K562 (cell line): Measurements from ENCODE around the gene GSG1. TPM values are rescaled to one million over a fixed set of nuclear protein-coding genes. Genes with fewer than 3 reads are reported as not detected.
A peak's percentile ranks its signal among the peaks of the same experiment; 100 is the strongest.

Source experiments
- ATAC-seq: fragments of 200-7000 bp; cut with Tn5 transposase; 3 replicates; pipeline ENCODE4 v1.9.1; 2020; ENCODE audit warnings: moderate library complexity
- BruUV-seq: library from RNA; stranded (reverse); fragments of 400-500 nt; replicated peaks from 2 replicates; lab custom pipeline; 2021; lab: Mats Ljungman, UMichigan
- CTCF ChIA-PET: fragments of 300-600 bp; formaldehyde crosslinking; extraction: SDS; loops from one replicate; lab custom pipeline; 2021; ENCODE audit warnings: low intra/inter-chr PET ratio; lab: Yijun Ruan, JAX
- POLR2A ChIA-PET: fragments of 300-600, 350-650 bp; sonication (Branson Sonifier 250); formaldehyde crosslinking; extraction: SDS; loops from one replicate; lab custom pipeline; 2021; ENCODE audit warnings: antibody characterized with exemption, inconsistent platforms; lab: Yijun Ruan, JAX
- DNase-seq, 4 experiments: peaks; one replicate each; pipeline versions ENCODE4 v3.0.0 to v3.0.0-alpha.2; 2011 to 2018; ENCODE audit warnings: low spot score in 3 of 4, mixed read lengths in 3 of 4; ENCODE audit errors: extremely low read depth in 1 of 4
- FAIRE-seq: peaks from 2 replicates; lab custom pipeline; 2011; peaks lifted over from hg19 to GRCh38; lab: Jason Lieb, UNC
- H2AFZ ChIP-seq: 2 replicates; pipeline ENCODE4 v1.6.0; 2011; ENCODE audit warnings: low read depth, low read length, control low read depth, inconsistent platforms
- H3K27ac ChIP-seq: fragments of 200-600 bp; 3 replicates; pipeline ENCODE4 v1.8.0; 2011; ENCODE audit warnings: low read depth, mild to moderate bottlenecking, control low read depth, inconsistent platforms, low read length, moderate library complexity, mixed read lengths; ENCODE audit errors: extremely low read depth
- H3K27me3 ChIP-seq, 2 experiments: fragments of 300-600 bp in 1 of 2; 2 replicates in 1 of 2; 3 replicates in 1 of 2; pipeline versions ENCODE4 v1.6.0 to v1.8.0; 2011; ENCODE audit warnings: inconsistent platforms in 2 of 2, low read length in 2 of 2, mild to moderate bottlenecking in 1 of 2, mixed read lengths in 1 of 2, moderate library complexity in 1 of 2; ENCODE audit not compliant: control insufficient read depth in 2 of 2, insufficient read depth in 2 of 2
- H3K36me3 ChIP-seq: fragments of 300-600 bp; 3 replicates; pipeline ENCODE4 v1.8.0; 2011; ENCODE audit warnings: mild to moderate bottlenecking, low read length, inconsistent platforms; ENCODE audit not compliant: control insufficient read depth, insufficient read depth
- H3K4me1 ChIP-seq, 2 experiments: fragments of 200-600 bp in 1 of 2; replicated peaks in 1 of 2; 2 replicates in 1 of 2; 3 replicates in 1 of 2; pipeline versions ENCODE4 v1.5.1 to v1.8.0; 2011; ENCODE audit warnings: inconsistent platforms in 2 of 2, low read length in 2 of 2, mild to moderate bottlenecking in 1 of 2, mixed read lengths in 1 of 2, moderate library complexity in 1 of 2; ENCODE audit not compliant: control insufficient read depth in 2 of 2, insufficient read depth in 2 of 2
- H3K4me2 ChIP-seq: 2 replicates; pipeline ENCODE4 v1.6.1; 2011; ENCODE audit warnings: low read length, control low read depth, inconsistent platforms, mixed read lengths; ENCODE audit not compliant: insufficient read depth
- H3K4me3 ChIP-seq: fragments of 200-600 bp; sonication (generic), shearing (Covaris generic); 2 replicates; pipeline ENCODE4 v1.5.1; 2016; ENCODE audit warnings: control low read depth, inconsistent platforms
- H3K79me2 ChIP-seq: fragments of 200-600 bp; 3 replicates; pipeline ENCODE4 v1.8.0; 2011; ENCODE audit warnings: low read length, inconsistent platforms; ENCODE audit not compliant: control insufficient read depth, insufficient read depth
- H3K9ac ChIP-seq, 2 experiments: 2 replicates each; pipeline versions ENCODE4 v1.6.0 to v1.6.1; 2011; ENCODE audit warnings: low read depth in 2 of 2, low read length in 2 of 2, control low read depth in 1 of 2, inconsistent platforms in 1 of 2, mild to moderate bottlenecking in 1 of 2, mixed read lengths in 1 of 2; ENCODE audit not compliant: insufficient read depth in 1 of 2
- H3K9me1 ChIP-seq: one replicate; pipeline ENCODE4 v1.6.0; 2011; ENCODE audit warnings: inconsistent platforms, mild to moderate bottlenecking, low read length, moderate library complexity; ENCODE audit not compliant: control insufficient read depth, insufficient read depth
- H3K9me3 ChIP-seq: replicated peaks from 2 replicates; pipeline ENCODE4 v1.5.1; 2011; ENCODE audit warnings: low read depth, low read length, inconsistent platforms; ENCODE audit not compliant: control insufficient read depth, insufficient read depth
- H4K20me1 ChIP-seq: replicated peaks from 2 replicates; pipeline ENCODE4 v1.6.1; 2011; ENCODE audit warnings: low read length, inconsistent platforms, mixed read lengths; ENCODE audit not compliant: control insufficient read depth, insufficient read depth
- CEBPG ChIP-seq, 3 experiments: fragments of 200-800 bp in 1 of 3; sonication (Bioruptor generic) in 1 of 3; sonication (generic) in 1 of 3; formaldehyde crosslinking in 1 of 3; IDR thresholded peaks in 2 of 3; conservative IDR thresholded peaks in 1 of 3; 2 replicates each; pipeline versions ENCODE4 v1.6.1 to v1.8.0; 2016 to 2022; ENCODE audit warnings: missing compliant biosample characterization in 2 of 3, missing genetic modification characterization in 2 of 3, mild to moderate bottlenecking in 1 of 3, missing genetic modification reagents in 1 of 3
- CEBPZ ChIP-seq: fragments of 150-350 bp; IDR thresholded peaks from 2 replicates; pipeline ENCODE4 v1.6.1; 2014; ENCODE audit warnings: low read depth, mild to moderate bottlenecking, low read length, borderline replicate concordance
- DLX4 ChIP-seq: fragments of 250-450 bp; sonication (Bioruptor Pico); IDR thresholded peaks from 2 replicates; pipeline ENCODE4 v1.6.1; 2021; ENCODE audit warnings: mild to moderate bottlenecking
- HMBOX1 ChIP-seq: sonication (generic); IDR thresholded peaks from 2 replicates; pipeline ENCODE4 v1.6.1; 2016
- KLF13 ChIP-seq: fragments of 450-650 bp; IDR thresholded peaks from 2 replicates; pipeline ENCODE4 v1.6.1; 2016; ENCODE audit warnings: missing genetic modification characterization, low read depth, mild to moderate bottlenecking, missing compliant biosample characterization, moderate library complexity, borderline replicate concordance
- NBN ChIP-seq: fragments of 450-650 bp; IDR thresholded peaks from 2 replicates; pipeline ENCODE4 v1.6.1; 2016; ENCODE audit warnings: low read depth, mild to moderate bottlenecking
- NFXL1 ChIP-seq: fragments of 450-650 bp; formaldehyde crosslinking; IDR thresholded peaks from 2 replicates; pipeline ENCODE4 v1.4.0; 2021; ENCODE audit warnings: mild to moderate bottlenecking
- NR1H2 ChIP-seq: sonication (generic); formaldehyde crosslinking; IDR thresholded peaks from 2 replicates; pipeline ENCODE4 v1.4.0; 2020; ENCODE audit warnings: mild to moderate bottlenecking, missing genetic modification reagents
- SMARCA4 ChIP-seq: fragments of 450-650 bp; IDR thresholded peaks from 2 replicates; pipeline ENCODE4 v1.6.1; 2016
- TAF15 ChIP-seq: fragments of 200-400 bp; formaldehyde crosslinking; IDR thresholded peaks from 2 replicates; pipeline ENCODE4 v1.6.1; 2017; ENCODE audit warnings: mild to moderate bottlenecking, low read depth, low read length, moderate library complexity
- TAF9B ChIP-seq: fragments of 450-650 bp; IDR thresholded peaks from 2 replicates; pipeline ENCODE4 v1.6.1; 2018; ENCODE audit warnings: mild to moderate bottlenecking; ENCODE audit not compliant: partially characterized antibody
- ZC3H8 ChIP-seq: fragments of 450-650 bp; IDR thresholded peaks from 2 replicates; pipeline ENCODE4 v1.6.1; 2017
- ZNF174 ChIP-seq: fragments of 250-450 bp; sonication (Bioruptor Pico); IDR thresholded peaks from 2 replicates; pipeline ENCODE4 v1.4.0; 2020; ENCODE audit warnings: mild to moderate bottlenecking
- ZNF3 ChIP-seq: fragments of 250-450 bp; sonication (Bioruptor Pico); IDR thresholded peaks from 2 replicates; pipeline ENCODE4 v1.5.0; 2021; ENCODE audit warnings: mild to moderate bottlenecking, moderate library complexity
- ZNF408 ChIP-seq: fragments of 250-450 bp; sonication (Bioruptor Pico); IDR thresholded peaks from 2 replicates; pipeline ENCODE4 v1.4.0; 2020; ENCODE audit warnings: low read depth, mild to moderate bottlenecking, moderate library complexity
- ZNF584 ChIP-seq: fragments of 200-800 bp; sonication (Bioruptor generic); IDR thresholded peaks from 2 replicates; pipeline ENCODE4 v1.6.1; 2016; ENCODE audit warnings: low read depth, mild to moderate bottlenecking, missing genetic modification characterization, missing compliant biosample characterization
- WGBS: fragments of 100-300 bp; shearing (Covaris generic); methylation state at CpG from one replicate; pipeline ENCODE4 v1.1.6; 2016; ENCODE audit warnings: low coverage, mixed read lengths; ENCODE audit not compliant: insufficient coverage; ENCODE audit errors: missing lambda C conversion rate; 5-methylcytosine and 5-hydroxymethylcytosine counted together
- in situ Hi-C: fragments of 300-500 bp; cut with MboI; formaldehyde crosslinking; loops from 4 replicates; pipeline ENCODE4 v1.15.0; 2018; ENCODE audit warnings: inconsistent platforms, mixed read lengths
- intact Hi-C: fragments of 100-400 bp; cut with micrococcal nuclease; formaldehyde crosslinking; loops from 2 replicates; pipeline ENCODE4 v1.14.2; 2022
- polyA plus RNA-seq, 8 experiments: library from polyadenylated mRNA; depleted of rRNA in 4 of 8; stranded (reverse) in 5 of 8; unstranded in 3 of 8; fragments of >200 nt; fragmentation: Nextera tagmentation in 2 of 8; fragmentation: Illumina TruSeq in 1 of 8; extraction: Ambion mirVana in 2 of 8; extraction: Trizol in 1 of 8; gene quantifications; 2 replicates each; pipeline versions ENCODE4 v1.2.1 to v1.2.3, GENCODE V29; 2011 to 2014; ENCODE audit warnings: inconsistent platforms in 1 of 8, missing spikeins in 1 of 8
- total RNA-seq, 7 experiments: library from RNA; depleted of rRNA in 6 of 7; stranded (reverse); fragments of >200 nt in 6 of 7; fragmentation: Illumina TruSeq in 2 of 7; extraction: Trizol in 2 of 7; gene quantifications; 2 replicates each; pipeline versions ENCODE4 v1.2.1 to v1.2.3, GENCODE V29; 2011 to 2021; ENCODE audit warnings: low replicate concordance in 1 of 7

Gene GSG1
- total and polyA plus RNA-seq, 9 of the 15 experiments (the other 6 are each of a cell fraction or from before 2014, with no cell fraction given), result not detected

- TF ChIP-seq DLX4 (CRISPR knock-in tag), result no peak
- no peak for TF ChIP-seq NBN
- no peak for TF ChIP-seq ZNF584 (CRISPR knock-in tag)
- no peak for TF ChIP-seq ZNF174 (CRISPR knock-in tag)
- TF ChIP-seq ZNF408 (CRISPR knock-in tag), result no peak
- TF ChIP-seq CEBPG (CRISPR knock-in tag; IDR thresholded peaks at IDR 0.05), result no peak
- TF ChIP-seq CEBPG (tag; conservative IDR thresholded peaks at IDR 0.05 in 1 of 2, IDR thresholded peaks at IDR 0.05 in 1 of 2), result no peak
- TF ChIP-seq TAF9B, result no peak
Measured at GRCh38 chr12:13090054-13090453, 13.4 kb downstream of the GSG1 start (continued).

GRCh38 chr12:13088496-13088895, 15.0 kb downstream of the GSG1 start:
- POLR2A ChIA-PET, result interaction anchor here (1.0 kb wide), 1 partner anchor 11 kb away, joined by 4 read pairs; no protein-coding TSS in a partner anchor
- WGBS, result 0% methylated on average over 1 of the region's 4 CpGs
- ATAC-seq, result no peak
- intact Hi-C loops (no loop called here), in situ Hi-C loops (no loop called here)
- Histone ChIP-seq H3K9me3 (no peaks in the 10 kb centered on the region), H3K9me1 (no peaks in the 10 kb centered on the region), H3K27ac (no peak overlapping the region), H3K9ac (no peak overlapping the region), H3K4me1 (no peaks in the 10 kb centered on the region; a peak in 1 of 5 replicates), H3K4me2 (no peak overlapping the region), H4K20me1 (no peaks in the 10 kb centered on the region), H3K27me3 (peaks cover 5 to 51% of the 10 kb centered on the region in 2 experiments; a peak in 3 of 5 replicates), H3K79me2 (no peaks in the 10 kb centered on the region), H3K4me3 (no peak overlapping the region), H2AFZ (no peak overlapping the region), H3K36me3 (no peaks in the 10 kb centered on the region)
- CTCF ChIA-PET, result no interaction called here
- BruUV-seq, result no TSS peak
- peak in 1 of 4 experiments; percentile 7 for DNase-seq
- no peak for FAIRE-seq
- no peak for TF ChIP-seq SMARCA4
- TF ChIP-seq NFXL1 (CRISPR knock-in tag), result no peak
- TF ChIP-seq CEBPZ, result no peak
- TF ChIP-seq KLF13 (tag), result no peak
- no peak for TF ChIP-seq TAF15
- TF ChIP-seq ZNF3 (CRISPR knock-in tag), result no peak
- no peak for TF ChIP-seq HMBOX1
- no peak for TF ChIP-seq ZC3H8
- no peak for TF ChIP-seq NR1H2
